Measurements from ENCODE around the gene MAP4K3. TPM values are rescaled to one million over a fixed set of nuclear protein-coding genes. Genes with fewer than 3 reads are reported as not detected.

MAP4K3 gene
- total and polyA plus RNA-seq, 9 of the 15 experiments (the other 6 are each of a cell fraction or from before 2014, with no cell fraction given), result 3.1 to 30.0 (median 16.9) TPM

- TF ChIP-seq KDM5B (IDR thresholded peaks at IDR 0.05; ENCODE audit: insufficient replicate concordance, low read depth, low read length) (peak; percentile 66), ZSCAN29 (IDR thresholded peaks at IDR 0.05) (peak; percentile 88), POU5F1 (IDR thresholded peaks at IDR 0.05; ENCODE audit: borderline replicate concordance, low read depth, low read length, partially characterized antibody) (no peak), MTA3 (IDR thresholded peaks at IDR 0.05; ENCODE audit: borderline replicate concordance) (peak; percentile 40; the same call in 1 of the 2 replicates), STAT5A (IDR thresholded peaks at IDR 0.05; ENCODE audit: borderline replicate concordance, low read length) (no peak), HES1 (IDR thresholded peaks at IDR 0.05; ENCODE audit: low read depth) (no peak), TAL1 (IDR thresholded peaks at IDR 0.05) (no peak), FOXA3 (CRISPR knock-in tag; conservative IDR thresholded peaks at IDR 0.05 in 1 of 2, IDR thresholded peaks at IDR 0.05 in 1 of 2) (no peak), MYC (IDR thresholded peaks at IDR 0.05; ENCODE audit: low read depth, low read length) (no peak; the same call in none of the 2 replicates), MYC (CRISPR knock-in tag; IDR thresholded peaks at IDR 0.05; ENCODE audit: borderline replicate concordance, low read depth) (no peak), ZNF239 (CRISPR knock-in tag; IDR thresholded peaks at IDR 0.05) (no peak), ZKSCAN8 (CRISPR knock-in tag; IDR thresholded peaks at IDR 0.05) (no peak), ZNF707 (CRISPR knock-in tag; conservative IDR thresholded peaks at IDR 0.05) (no peak), ATF1 (CRISPR knock-in tag; IDR thresholded peaks at IDR 0.05) (no peak), ATF1 (tag; IDR thresholded peaks at IDR 0.05) (peak; percentile 50; the same call in 1 of the 2 replicates), FOXK2 (conservative IDR thresholded peaks at IDR 0.05 in 1 of 2, IDR thresholded peaks at IDR 0.05 in 1 of 2; ENCODE audit: low read depth in 2 of 2) (no peak), ZFX (CRISPR knock-in tag; IDR thresholded peaks at IDR 0.05) (peak; percentile 78), E4F1 (CRISPR knock-in tag; IDR thresholded peaks at IDR 0.05; ENCODE audit: borderline replicate concordance) (no peak)
- TF ChIP-seq, protein P1, sequence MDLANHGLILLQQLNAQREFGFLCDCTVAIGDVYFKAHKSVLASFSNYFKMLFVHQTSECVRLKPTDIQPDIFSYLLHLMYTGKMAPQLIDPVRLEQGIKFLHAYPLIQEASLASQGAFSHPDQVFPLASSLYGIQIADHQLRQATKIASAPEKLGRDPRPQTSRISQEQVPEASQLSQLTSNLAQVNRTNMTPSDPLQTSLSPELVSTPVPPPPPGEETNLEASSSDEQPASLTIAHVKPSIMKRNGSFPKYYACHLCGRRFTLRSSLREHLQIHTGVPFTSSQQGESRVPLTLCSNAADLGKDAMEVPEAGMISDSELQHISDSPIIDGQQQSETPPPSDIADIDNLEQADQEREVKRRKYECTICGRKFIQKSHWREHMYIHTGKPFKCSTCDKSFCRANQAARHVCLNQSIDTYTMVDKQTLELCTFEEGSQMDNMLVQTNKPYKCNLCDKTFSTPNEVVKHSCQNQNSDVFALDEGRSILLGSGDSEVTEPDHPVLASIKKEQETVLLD (IDR thresholded peaks at IDR 0.05), result no peak
- TF ChIP-seq, protein P2, sequence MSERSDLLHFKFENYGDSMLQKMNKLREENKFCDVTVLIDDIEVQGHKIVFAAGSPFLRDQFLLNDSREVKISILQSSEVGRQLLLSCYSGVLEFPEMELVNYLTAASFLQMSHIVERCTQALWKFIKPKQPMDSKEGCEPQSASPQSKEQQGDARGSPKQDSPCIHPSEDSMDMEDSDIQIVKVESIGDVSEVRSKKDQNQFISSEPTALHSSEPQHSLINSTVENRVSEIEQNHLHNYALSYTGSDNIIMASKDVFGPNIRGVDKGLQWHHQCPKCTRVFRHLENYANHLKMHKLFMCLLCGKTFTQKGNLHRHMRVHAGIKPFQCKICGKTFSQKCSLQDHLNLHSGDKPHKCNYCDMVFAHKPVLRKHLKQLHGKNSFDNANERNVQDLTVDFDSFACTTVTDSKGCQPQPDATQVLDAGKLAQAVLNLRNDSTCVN (CRISPR knock-in tag; IDR thresholded peaks at IDR 0.05), result no peak
- TF ChIP-seq, protein P3, sequence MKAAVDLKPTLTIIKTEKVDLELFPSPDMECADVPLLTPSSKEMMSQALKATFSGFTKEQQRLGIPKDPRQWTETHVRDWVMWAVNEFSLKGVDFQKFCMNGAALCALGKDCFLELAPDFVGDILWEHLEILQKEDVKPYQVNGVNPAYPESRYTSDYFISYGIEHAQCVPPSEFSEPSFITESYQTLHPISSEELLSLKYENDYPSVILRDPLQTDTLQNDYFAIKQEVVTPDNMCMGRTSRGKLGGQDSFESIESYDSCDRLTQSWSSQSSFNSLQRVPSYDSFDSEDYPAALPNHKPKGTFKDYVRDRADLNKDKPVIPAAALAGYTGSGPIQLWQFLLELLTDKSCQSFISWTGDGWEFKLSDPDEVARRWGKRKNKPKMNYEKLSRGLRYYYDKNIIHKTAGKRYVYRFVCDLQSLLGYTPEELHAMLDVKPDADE (conservative IDR thresholded peaks at IDR 0.05; ENCODE audit: control insufficient read depth, low read depth, low read length), result no peak; the same call in 1 of the 2 replicates
These were observed at the start of gene MAP4K3 (continued) for GRCh38 chr2:39436592-39437521.
